Measurements from ENCODE around the gene PAK4. TPM values are rescaled to one million over a fixed set of nuclear protein-coding genes. Genes with fewer than 3 reads are reported as not detected.
A peak's percentile ranks its signal among the peaks of the same experiment; 100 is the strongest.

Gene PAK4
- total and polyA plus RNA-seq, 2 of the 8 experiments (the other 6 are each of a cell fraction or from before 2014, with no cell fraction given), result 50.7 to 64.4 TPM

GRCh38 chr19:39197808-39198207 is 72.2 kb downstream of the PAK4 start:
- POLR2A ChIA-PET (ENCODE audit: partially characterized antibody), result no interaction called here
- no peak overlapping the region for H3K23ac ChIP-seq (ENCODE audit: insufficient read length)
- DNase-seq (ENCODE audit: low read depth in 1 of 2, low spot score in 2 of 2), result no peak

More at GRCh38 chr19:39197808-39198207, 72.2 kb downstream of the PAK4 start:
- Histone ChIP-seq H2AK5ac (ENCODE audit: low read depth, low read length) (no peak overlapping the region), H3K4ac (replicated peaks; ENCODE audit: insufficient read length, low read depth, low read length) (no peak overlapping the region), H3K79me1 (ENCODE audit: low read depth, low read length) (no peaks in the 10 kb centered on the region), H2BK15ac (ENCODE audit: low read length) (no peak overlapping the region), H3K4me3 (ENCODE audit: extremely low read depth in 1 of 4, insufficient read depth in 2 of 4, low read depth in 3 of 4, low read length in 4 of 4) (no peak overlapping the region), H2BK12ac (ENCODE audit: low read depth, low read length) (no peak overlapping the region), H4K5ac (ENCODE audit: insufficient read length, low read depth, low read length) (no peak overlapping the region), H3K79me2 (ENCODE audit: control insufficient read depth in 1 of 2, insufficient read depth in 2 of 2, low read length in 2 of 2) (no peaks in the 10 kb centered on the region), H2BK120ac (replicated peaks; ENCODE audit: low read depth, low read length) (no peak overlapping the region), H3K14ac (ENCODE audit: insufficient read length) (no peak overlapping the region), H4K91ac (replicated peaks; ENCODE audit: insufficient read length, low read length) (no peak overlapping the region), H4K20me1 (replicated peaks in 1 of 2; ENCODE audit: control insufficient read depth in 1 of 2, insufficient read depth in 2 of 2, low read length in 2 of 2) (peaks cover 0 to 2% of the 10 kb centered on the region in 2 experiments), H3K23me2 (ENCODE audit: low read depth, low read length) (peaks cover 8% of the 10 kb centered on the region; the same call in 1 of the 2 replicates), H3K56ac (replicated peaks; ENCODE audit: insufficient read length, low read depth, low read length) (no peak overlapping the region), H3K4me1 (replicated peaks in 1 of 4; ENCODE audit: control insufficient read depth in 3 of 4, insufficient read depth in 4 of 4, low read length in 3 of 4) (peaks cover 0 to 9% (median 8%) of the 10 kb centered on the region in 4 experiments; a peak in 6 of 7 replicates), H4K8ac (ENCODE audit: extremely low read depth, insufficient read depth, low read length) (no peak overlapping the region), H2BK20ac (ENCODE audit: low read length) (no peak overlapping the region), H3K27me3 (replicated peaks in 1 of 4; ENCODE audit: control insufficient read depth in 3 of 4, extremely low read depth in 1 of 4, insufficient read depth in 3 of 4, low read length in 3 of 4) (peaks cover 11 to 29% (median 21%) of the 10 kb centered on the region in 4 experiments), H2AFZ (ENCODE audit: low read length) (no peak overlapping the region), H2BK5ac (ENCODE audit: low read depth, low read length) (no peak overlapping the region), H3K18ac (ENCODE audit: extremely low read depth, low read length) (no peak overlapping the region), H3K36me3 (ENCODE audit: control insufficient read depth in 2 of 4, insufficient read depth in 4 of 4, low read length in 3 of 4) (no peaks in the 10 kb centered on the region), H3K9ac (replicated peaks in 1 of 4; ENCODE audit: extremely low read depth in 1 of 4, low read depth in 3 of 4, low read length in 3 of 4) (no peak overlapping the region), H3K27ac (ENCODE audit: low read depth, low read length) (no peak overlapping the region), H3K4me2 (ENCODE audit: insufficient read depth in 1 of 2, low read depth in 2 of 2, low read length in 2 of 2) (no peak overlapping the region), H3K9me3 (ENCODE audit: insufficient read depth in 2 of 2, low read depth in 1 of 2, low read length in 1 of 2) (no peaks in the 10 kb centered on the region)
- TF ChIP-seq NANOG (IDR thresholded peaks at IDR 0.05; ENCODE audit: insufficient read depth, low read depth, low read length, poor library complexity, severe bottlenecking), result no peak
- TF ChIP-seq CREB1 (IDR thresholded peaks at IDR 0.05), result no peak
- no peak for TF ChIP-seq EP300 (IDR thresholded peaks at IDR 0.05; ENCODE audit: borderline replicate concordance in 1 of 2, low read depth in 2 of 2, low read length in 2 of 2)
- TF ChIP-seq TEAD4 (IDR thresholded peaks at IDR 0.05; ENCODE audit: low read depth, low read length), result no peak
- TF ChIP-seq, protein P1, sequence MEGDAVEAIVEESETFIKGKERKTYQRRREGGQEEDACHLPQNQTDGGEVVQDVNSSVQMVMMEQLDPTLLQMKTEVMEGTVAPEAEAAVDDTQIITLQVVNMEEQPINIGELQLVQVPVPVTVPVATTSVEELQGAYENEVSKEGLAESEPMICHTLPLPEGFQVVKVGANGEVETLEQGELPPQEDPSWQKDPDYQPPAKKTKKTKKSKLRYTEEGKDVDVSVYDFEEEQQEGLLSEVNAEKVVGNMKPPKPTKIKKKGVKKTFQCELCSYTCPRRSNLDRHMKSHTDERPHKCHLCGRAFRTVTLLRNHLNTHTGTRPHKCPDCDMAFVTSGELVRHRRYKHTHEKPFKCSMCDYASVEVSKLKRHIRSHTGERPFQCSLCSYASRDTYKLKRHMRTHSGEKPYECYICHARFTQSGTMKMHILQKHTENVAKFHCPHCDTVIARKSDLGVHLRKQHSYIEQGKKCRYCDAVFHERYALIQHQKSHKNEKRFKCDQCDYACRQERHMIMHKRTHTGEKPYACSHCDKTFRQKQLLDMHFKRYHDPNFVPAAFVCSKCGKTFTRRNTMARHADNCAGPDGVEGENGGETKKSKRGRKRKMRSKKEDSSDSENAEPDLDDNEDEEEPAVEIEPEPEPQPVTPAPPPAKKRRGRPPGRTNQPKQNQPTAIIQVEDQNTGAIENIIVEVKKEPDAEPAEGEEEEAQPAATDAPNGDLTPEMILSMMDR (IDR thresholded peaks at IDR 0.05; ENCODE audit: control extremely low read depth in 1 of 3, insufficient read depth in 1 of 3, low read depth in 1 of 3, low read length in 3 of 3), result peak; percentile 39 to 55 (median 44)
- TF ChIP-seq, protein P2, sequence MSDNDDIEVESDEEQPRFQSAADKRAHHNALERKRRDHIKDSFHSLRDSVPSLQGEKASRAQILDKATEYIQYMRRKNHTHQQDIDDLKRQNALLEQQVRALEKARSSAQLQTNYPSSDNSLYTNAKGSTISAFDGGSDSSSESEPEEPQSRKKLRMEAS (IDR thresholded peaks at IDR 0.05), result no peak
- peak; percentile 39 to 59 for TF ChIP-seq RAD21 (IDR thresholded peaks at IDR 0.05 in 1 of 2, conservative IDR thresholded peaks at IDR 0.05 in 1 of 2; ENCODE audit: low read depth in 2 of 2, low read length in 2 of 2)
- no peak for TF ChIP-seq RBBP5 (IDR thresholded peaks at IDR 0.05; ENCODE audit: borderline replicate concordance, low read depth, low read length)
- TF ChIP-seq SIRT6 (IDR thresholded peaks at IDR 0.05; ENCODE audit: low read length), result no peak
- FAIRE-seq, result no peak
- CTCF ChIA-PET (ENCODE audit: partially characterized antibody), result interaction anchor here (0.8 to 7.1 kb wide), 10 partner anchors 11 to 236 kb away, joined by 3 to 53 read pairs (median 7); no protein-coding TSS in a partner anchor
- 60% methylated on average over 5 of the region's 5 CpGs; no CpG with 5 or more reads in 1 of the 2 experiments for WGBS, 2 experiments (ENCODE audit: extremely low coverage in 1 of 2, insufficient coverage in 1 of 2, insufficient read length in 1 of 2, insufficient replicate concordance in 2 of 2, low coverage in 1 of 2, low lambda C conversion rate in 2 of 2, missing lambda C conversion rate in 1 of 2)
